ENCODE measurements around the gene IER5. TPM values are rescaled to one million over a fixed set of nuclear protein-coding genes. Genes with fewer than 3 reads are reported as not detected.

Gene IER5
- total and polyA plus RNA-seq, 2 of the 13 experiments (the other 11 are each of a cell fraction or from before 2014, with no cell fraction given) = 2.5 to 3.5 TPM

- TF ChIP-seq ZNF124 (CRISPR knock-in tag; IDR thresholded peaks at IDR 0.05) = no peak
- TF ChIP-seq SMAD3 (CRISPR knock-in tag; IDR thresholded peaks at IDR 0.05) = 0 out of 2 replicates have a peak, but pooled peaks have one; percentile 4
- TF ChIP-seq ARID5B (CRISPR knock-in tag; IDR thresholded peaks at IDR 0.05) = 0 out of 2 replicates have a peak, but pooled peaks have one; percentile 1
- TF ChIP-seq ISL2 (CRISPR knock-in tag; IDR thresholded peaks at IDR 0.05) = no peak
- TF ChIP-seq IKZF4 (CRISPR knock-in tag; IDR thresholded peaks at IDR 0.05; ENCODE audit: borderline replicate concordance, low read depth, not compliant biosample characterization) = peak; percentile 33
- TF ChIP-seq NR2C2 (CRISPR knock-in tag; IDR thresholded peaks at IDR 0.05; ENCODE audit: borderline replicate concordance) = peak; percentile 18; the same call in 1 of the 2 replicates
- peak; percentile 88 for TF ChIP-seq NFAT5 (CRISPR knock-in tag; IDR thresholded peaks at IDR 0.05)
- no peak for TF ChIP-seq ZNF292 (CRISPR knock-in tag; IDR thresholded peaks at IDR 0.05; ENCODE audit: borderline replicate concordance, low read depth)
- no peak for TF ChIP-seq BRCA1 (CRISPR knock-in tag; IDR thresholded peaks at IDR 0.05)
- TF ChIP-seq SMARCE1 (IDR thresholded peaks at IDR 0.05; ENCODE audit: borderline replicate concordance) = no peak
- TF ChIP-seq POLR2G (IDR thresholded peaks at IDR 0.05; ENCODE audit: low read depth, low read length) = peak; percentile 65
- 0 out of 2 replicates have a peak, but pooled peaks have one; percentile 32 for TF ChIP-seq TEF (CRISPR knock-in tag; IDR thresholded peaks at IDR 0.05)
- no peak for TF ChIP-seq NFE2 (CRISPR knock-in tag; IDR thresholded peaks at IDR 0.05)
- no peak for TF ChIP-seq PRPF4 (IDR thresholded peaks at IDR 0.05; ENCODE audit: low read depth, low read length, poor library complexity, severe bottlenecking)
- TF ChIP-seq U2AF2 (IDR thresholded peaks at IDR 0.05; ENCODE audit: low read depth, low read length) = no peak
- no peak for TF ChIP-seq HNRNPUL1 (IDR thresholded peaks at IDR 0.05; ENCODE audit: low read depth, low read length)
- TF ChIP-seq ZNF777 (CRISPR knock-in tag; IDR thresholded peaks at IDR 0.05) = no peak; the same call in 1 of the 2 replicates
- TF ChIP-seq ONECUT2 (CRISPR knock-in tag; IDR thresholded peaks at IDR 0.05) = 0 out of 2 replicates have a peak, but pooled peaks have one; percentile 29
Measured at GRCh38 chr1:181105134-181106021, 16.9 kb downstream of the IER5 start (continued).
